OCI-LY3 (cell line): Measurements from ENCODE around the gene ATG4B.

ENCODE experiments used
- H2AFZ ChIP-seq: fragments of 200-600, 300-600 bp; shearing (Covaris generic); 2 replicates; pipeline ENCODE4 v1.6.0; 2014; ENCODE audit warnings: antibody characterized with exemption, low read depth, low read length
- H3K27ac ChIP-seq: fragments of 200-600, 300-600 bp; sonication (generic); 2 replicates; pipeline ENCODE4 v1.5.1; 2014; ENCODE audit warnings: mild to moderate bottlenecking, low read length, moderate library complexity, mixed read lengths
- H3K27me3 ChIP-seq: fragments of 200-600, 300-600 bp; sonication (generic); 2 replicates; pipeline ENCODE4 v1.6.1; 2014; ENCODE audit warnings: low read depth, low read length, mixed read lengths
- H3K36me3 ChIP-seq: fragments of 200-600, 300-600 bp; sonication (generic); replicated peaks from 2 replicates; pipeline ENCODE3; 2014; ENCODE audit warnings: low read depth, low read length, mixed read lengths
- H3K4me1 ChIP-seq: fragments of 300-600, 200-600 bp; sonication (generic); 2 replicates; pipeline ENCODE4 v1.6.1; 2014; ENCODE audit warnings: low read length, mixed read lengths
- H3K4me2 ChIP-seq: fragments of 200-600, 300-600 bp; sonication (generic); 2 replicates; pipeline ENCODE4 v1.6.1; 2014; ENCODE audit warnings: low read length, mixed read lengths
- H3K4me3 ChIP-seq: fragments of 300-600, 200-600 bp; sonication (generic); 2 replicates; pipeline ENCODE4 v1.5.1; 2014; ENCODE audit warnings: antibody characterized with exemption, mild to moderate bottlenecking, low read length, moderate library complexity
- H3K79me2 ChIP-seq: fragments of 300-600, 200-600 bp; shearing (Covaris generic); 2 replicates; pipeline ENCODE4 v1.6.1; 2014; ENCODE audit warnings: mild to moderate bottlenecking, low read length, mixed read lengths
- H3K9ac ChIP-seq: fragments of 300-600, 200-600 bp; shearing (Covaris generic); 2 replicates; pipeline ENCODE4 v1.6.0; 2014; ENCODE audit warnings: mild to moderate bottlenecking, low read length, moderate library complexity
- H3K9me3 ChIP-seq: fragments of 200-600, 300-600 bp; shearing (Covaris generic); 2 replicates; pipeline ENCODE4 v1.6.1; 2014; ENCODE audit warnings: low read length, mixed read lengths; ENCODE audit not compliant: insufficient read depth
- H4K20me1 ChIP-seq: fragments of 200-600, 300-600 bp; sonication (generic); 2 replicates; pipeline ENCODE4 v1.6.1; 2016; ENCODE audit warnings: low read length, mixed read lengths; ENCODE audit not compliant: insufficient read depth
- CTCF ChIP-seq: fragments of 200-600, 300-600 bp; sonication (generic); IDR thresholded peaks from 2 replicates; pipeline ENCODE4 v1.5.1; 2014; ENCODE audit warnings: antibody characterized with exemption, low read length, low read depth
- EZH2phosphoT487 ChIP-seq: fragments of 200-600 bp; shearing (Covaris generic); IDR thresholded peaks from 2 replicates; pipeline ENCODE4 v1.6.1; 2018; ENCODE audit warnings: antibody characterized with exemption, mixed run types, low read depth

ATG4B gene

GRCh38 chr2:241672243-241673188 lies 35.0 kb downstream of the ATG4B start:
- Histone ChIP-seq H3K27ac (no peak overlapping the region), H3K27me3 (no peaks in the 10 kb centered on the region), H3K4me2 (no peak overlapping the region), H3K9ac (no peak overlapping the region), H3K9me3 (no peaks in the 10 kb centered on the region), H3K4me3 (no peak overlapping the region), H2AFZ (no peak overlapping the region), H4K20me1 (no peaks in the 10 kb centered on the region), H3K36me3 (no peaks in the 10 kb centered on the region), H3K79me2 (no peaks in the 10 kb centered on the region), H3K4me1 (no peaks in the 10 kb centered on the region)
- no peak for TF ChIP-seq EZH2phosphoT487
- TF ChIP-seq CTCF: no peak

- Histone ChIP-seq H3K79me2 (no peaks in the 10 kb centered on the region), H3K4me1 (no peaks in the 10 kb centered on the region), H3K27ac (no peak overlapping the region), H3K27me3 (no peaks in the 10 kb centered on the region), H3K4me3 (no peak overlapping the region), H3K9me3 (no peaks in the 10 kb centered on the region), H3K9ac (no peak overlapping the region), H3K36me3 (no peaks in the 10 kb centered on the region), H2AFZ (no peak overlapping the region), H3K4me2 (no peak overlapping the region), H4K20me1 (no peaks in the 10 kb centered on the region)
- no peak for TF ChIP-seq EZH2phosphoT487
- TF ChIP-seq CTCF: no peak
Measured at GRCh38 chr2:241673189-241673663, 35.7 kb downstream of the ATG4B start.

GRCh38 chr2:241673797-241674725 lies 36.6 kb downstream of the ATG4B start:
- H3K4me2 ChIP-seq: no peak overlapping the region

More at GRCh38 chr2:241673797-241674725, 36.6 kb downstream of the ATG4B start:
- Histone ChIP-seq H3K36me3 (no peaks in the 10 kb centered on the region), H3K9me3 (no peaks in the 10 kb centered on the region), H4K20me1 (no peaks in the 10 kb centered on the region), H2AFZ (no peak overlapping the region), H3K27ac (no peak overlapping the region), H3K79me2 (no peaks in the 10 kb centered on the region), H3K4me3 (no peak overlapping the region), H3K27me3 (no peaks in the 10 kb centered on the region), H3K9ac (no peak overlapping the region), H3K4me1 (no peaks in the 10 kb centered on the region)
- TF ChIP-seq EZH2phosphoT487 (no peak), CTCF (no peak)
